Right renal cortex interstitium (tissue), 3 donors: ENCODE data around the gene RPS6KA1. TPM values are rescaled to one million over a fixed set of nuclear protein-coding genes. Genes with fewer than 3 reads are reported as not detected.

Experiments used
- DNase-seq, 3 donors: peaks; one replicate each; pipeline ENCODE4 v3.0.0-alpha.2; 2013; ENCODE audit warnings: low read depth in 3 of 3, low spot score in 2 of 3
- polyA plus RNA-seq, 3 donors: library from polyadenylated mRNA; unstranded; fragments of 120-200 nt; gene quantifications; one replicate each; pipeline ENCODE4 v1.2.1, GENCODE V29; 2013; ENCODE audit not compliant: insufficient read length in 3 of 3

The RPS6KA1 gene
- polyA plus RNA-seq, 3 donors: 19.8 to 22.9 (median 21.6) TPM

DNA sequence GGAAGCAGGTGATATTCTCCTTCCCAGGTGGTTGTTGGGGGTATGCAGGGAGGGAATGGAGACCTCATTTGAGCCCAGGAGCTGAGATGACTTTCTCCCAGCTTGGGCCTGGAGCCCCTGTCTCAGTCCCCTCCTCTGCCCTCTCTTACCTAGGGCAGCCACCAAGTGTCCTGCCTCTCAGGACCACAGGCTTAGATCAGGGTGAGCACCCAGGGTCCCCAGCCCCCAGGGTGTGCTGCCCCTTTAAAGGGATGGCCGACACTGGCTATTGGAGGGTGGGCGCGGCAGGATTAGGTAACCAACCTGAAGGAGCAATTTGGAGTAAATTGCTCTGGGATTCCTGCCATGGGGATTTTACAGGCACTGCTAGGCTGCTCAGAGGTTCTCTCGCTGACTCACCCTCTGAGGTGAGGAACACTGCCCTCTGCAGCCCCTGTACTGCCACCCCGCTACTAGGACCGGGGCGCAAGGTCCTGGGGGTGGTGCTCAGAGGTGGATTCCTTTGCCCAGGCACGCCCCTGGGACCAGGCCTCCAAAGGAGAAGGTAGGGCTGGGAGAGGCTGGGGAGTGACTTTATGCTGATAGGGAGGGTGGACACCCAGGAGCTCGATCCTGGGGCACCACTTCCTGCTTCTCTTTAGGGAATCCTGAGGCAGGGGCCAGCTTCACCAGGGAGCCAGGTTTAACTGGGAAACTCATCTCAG lies 1.5 kb downstream of the RPS6KA1 start:
- no peak for DNase-seq

DNA sequence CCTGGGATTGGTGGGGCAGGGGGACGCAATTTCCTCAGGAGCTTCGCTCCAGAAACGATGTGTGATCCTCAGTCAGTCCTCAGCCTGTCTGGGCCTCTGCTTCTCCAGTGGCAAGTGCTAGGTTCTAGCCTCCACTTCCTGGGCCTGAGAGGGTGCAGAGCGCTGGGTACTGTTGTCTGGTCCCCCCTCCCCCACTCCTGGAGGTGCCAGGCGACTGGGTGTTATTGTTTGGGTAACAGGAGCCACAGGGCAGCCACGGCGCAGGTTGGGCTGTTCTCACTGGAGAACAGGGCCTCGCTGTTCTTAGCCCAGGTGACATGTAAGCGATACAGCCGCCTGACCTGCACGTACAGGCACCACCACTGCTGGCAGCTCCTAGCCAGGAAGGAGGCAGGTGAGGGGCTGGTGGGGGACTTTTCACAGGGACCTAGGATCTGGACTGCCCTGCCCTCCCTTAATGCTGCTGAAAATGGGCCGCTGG lies 2.1 kb downstream of the RPS6KA1 start:
- DNase-seq: no peak

DNA sequence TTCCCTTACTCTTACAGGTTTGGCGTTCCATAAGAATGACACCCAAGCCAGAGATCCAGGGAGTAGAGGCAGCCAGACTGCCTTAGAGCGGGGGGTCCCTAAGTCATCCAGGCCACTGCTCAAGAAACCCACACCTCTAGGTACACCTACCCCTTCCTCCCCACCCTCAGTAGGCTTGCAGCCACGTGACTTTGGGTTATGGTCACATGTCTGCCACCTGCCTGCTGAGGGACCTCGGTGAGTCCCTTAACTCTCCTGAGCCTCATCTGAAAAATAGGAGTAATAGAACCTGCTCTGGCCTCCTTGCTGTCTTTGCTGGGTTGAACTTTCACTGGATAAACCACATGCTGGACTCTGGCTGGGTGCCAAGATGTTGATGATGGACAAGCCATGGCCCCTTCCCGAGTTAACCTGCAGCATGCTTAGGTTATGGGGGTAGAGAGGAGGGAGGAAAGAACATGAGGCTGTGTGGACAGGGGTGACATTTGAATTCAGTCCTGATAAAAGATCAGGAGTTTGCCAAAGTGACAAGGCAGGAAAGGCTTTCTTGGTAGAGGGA lies 4.5 kb downstream of the RPS6KA1 start:
- DNase-seq: no peak

- DNase-seq: no peak
Measured at GRCh38 chr1:26535201-26535600, 5.6 kb downstream of the RPS6KA1 start.

DNA sequence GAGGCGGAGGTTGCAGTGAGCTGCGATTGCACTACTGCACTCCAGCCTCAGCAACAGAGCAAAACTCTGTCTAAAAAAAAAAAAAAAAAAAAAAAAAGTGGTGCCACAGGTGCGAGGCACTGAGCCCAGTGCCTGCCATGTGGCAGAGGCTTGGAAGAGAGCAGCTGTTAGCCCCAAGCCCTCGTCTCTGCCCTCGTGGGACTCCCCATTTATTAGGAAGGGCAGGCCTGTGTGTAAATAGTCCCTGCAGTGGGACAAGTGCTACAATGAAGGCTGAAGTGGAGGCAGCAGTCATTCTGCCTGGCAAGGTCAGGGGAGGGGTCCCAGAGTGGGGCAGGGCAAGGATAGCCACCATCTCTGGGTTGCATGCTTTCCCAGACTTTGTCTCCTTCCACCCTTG lies 6.5 kb downstream of the RPS6KA1 start:
- DNase-seq: no peak

DNA sequence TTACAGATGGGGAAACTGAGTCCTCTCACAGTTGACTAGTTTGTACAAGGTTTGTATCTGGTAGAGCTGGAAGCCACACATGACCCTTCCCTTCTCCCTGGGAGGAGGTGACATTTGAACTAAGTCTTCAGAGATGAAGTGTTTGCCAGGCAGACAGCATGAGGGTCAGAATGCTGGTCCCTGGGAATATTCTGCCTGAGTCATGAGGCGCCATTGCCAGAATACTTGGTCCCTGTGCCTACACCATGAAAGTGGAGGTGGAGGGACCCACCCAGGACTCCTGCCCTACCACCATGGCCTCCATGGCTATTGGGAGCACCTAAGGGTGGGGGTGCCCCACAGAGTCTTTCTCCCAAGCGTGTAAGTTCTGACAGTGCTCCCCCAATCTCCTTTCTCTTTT lies 7.0 kb downstream of the RPS6KA1 start:
- DNase-seq: no peak

DNA sequence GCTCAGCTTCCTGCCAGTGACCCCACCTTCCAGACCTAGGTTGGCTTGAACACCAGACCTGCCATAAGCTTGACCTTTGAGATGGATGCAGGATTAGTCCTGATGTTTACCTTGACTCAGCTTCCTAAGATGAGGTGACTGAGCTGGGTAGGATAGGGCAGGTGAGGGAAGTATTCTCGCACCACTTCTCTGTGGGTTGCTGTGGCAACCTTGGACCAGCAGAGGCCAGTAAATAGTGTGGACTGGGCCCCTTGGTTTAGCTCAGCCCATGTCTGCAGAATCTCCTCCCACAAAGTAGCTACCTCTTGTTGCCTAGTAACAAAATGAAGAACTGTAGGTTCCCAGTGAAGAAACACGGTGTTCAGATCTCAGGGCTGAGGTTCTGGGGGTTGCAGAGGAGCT lies 8.4 kb downstream of the RPS6KA1 start:
- DNase-seq: no peak

GRCh38 chr1:26538480-26539412 lies 9.2 kb downstream of the RPS6KA1 start:
- DNase-seq: no peak

DNA sequence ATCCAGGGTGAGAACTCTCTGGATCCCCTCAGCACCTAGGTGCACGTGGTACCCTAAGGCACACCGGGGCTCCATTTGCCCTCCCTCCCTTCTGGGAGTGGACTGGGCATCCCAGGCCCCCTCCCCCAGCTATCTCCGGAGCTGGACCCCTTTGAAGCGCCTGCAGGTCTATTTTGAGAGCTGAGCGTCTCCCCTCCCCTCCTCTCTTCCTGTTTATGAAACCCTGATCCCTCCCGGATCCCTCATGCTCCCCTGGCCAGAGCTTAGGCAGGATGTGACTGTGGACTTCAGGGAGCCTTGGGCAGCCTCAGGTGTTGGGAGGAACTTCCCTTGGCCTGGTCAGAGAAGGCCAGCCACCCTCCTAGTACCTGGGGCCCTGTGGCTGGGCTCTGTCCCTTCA lies 10.2 kb downstream of the RPS6KA1 start:
- no peak for DNase-seq

GRCh38 chr1:26540351-26540750 lies 10.8 kb downstream of the RPS6KA1 start:
- DNase-seq: no peak

DNA sequence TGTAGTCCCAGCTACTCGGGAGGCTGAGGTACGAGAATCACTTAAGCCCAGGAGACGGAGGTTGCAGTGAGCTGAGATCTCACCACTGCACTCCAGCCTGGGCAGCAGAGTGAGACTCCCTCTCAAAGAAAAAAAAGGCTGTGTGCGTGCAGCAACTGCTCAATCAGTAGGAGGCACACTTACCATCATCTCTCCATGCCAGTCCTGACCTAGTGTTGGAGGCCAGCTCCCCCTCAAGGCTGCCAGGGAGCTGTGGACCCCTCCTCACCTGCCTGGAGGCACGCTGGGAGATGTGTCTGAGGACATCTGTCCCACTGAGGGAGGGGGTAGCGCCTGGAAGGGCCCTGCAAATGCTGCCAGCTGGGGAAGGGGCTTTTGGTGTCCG lies 11.9 kb downstream of the RPS6KA1 start:
- no peak for DNase-seq

- DNase-seq: no peak
Measured at GRCh38 chr1:26541816-26542711, 12.5 kb downstream of the RPS6KA1 start.

GRCh38 chr1:26542771-26543451 lies 13.3 kb downstream of the RPS6KA1 start:
- no peak for DNase-seq

- no peak for DNase-seq
Measured at GRCh38 chr1:26543462-26543861, 13.9 kb downstream of the RPS6KA1 start.

DNA sequence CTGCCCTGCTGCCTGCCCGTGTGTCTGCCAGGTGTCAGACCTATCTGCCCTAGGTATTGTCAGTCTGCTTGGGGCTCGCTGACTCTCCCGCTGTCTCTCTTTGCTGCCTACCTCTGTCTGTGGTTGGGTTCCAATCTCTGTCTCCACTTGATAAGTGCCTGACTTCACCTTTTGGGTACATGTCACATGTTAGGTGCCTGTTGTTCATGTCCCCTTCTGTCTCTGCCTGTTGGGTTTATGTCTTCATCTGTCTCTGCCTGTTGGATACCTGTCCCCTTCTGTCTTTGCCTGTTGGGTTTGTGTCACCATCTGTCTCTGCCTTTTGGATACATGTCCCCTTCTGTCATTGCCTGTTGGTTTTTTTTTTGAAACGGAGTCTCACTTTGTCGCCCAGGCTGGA lies 14.6 kb downstream of the RPS6KA1 start:
- no peak for DNase-seq

- no peak for DNase-seq
Measured at GRCh38 chr1:26545969-26546323, 16.4 kb downstream of the RPS6KA1 start.

DNA sequence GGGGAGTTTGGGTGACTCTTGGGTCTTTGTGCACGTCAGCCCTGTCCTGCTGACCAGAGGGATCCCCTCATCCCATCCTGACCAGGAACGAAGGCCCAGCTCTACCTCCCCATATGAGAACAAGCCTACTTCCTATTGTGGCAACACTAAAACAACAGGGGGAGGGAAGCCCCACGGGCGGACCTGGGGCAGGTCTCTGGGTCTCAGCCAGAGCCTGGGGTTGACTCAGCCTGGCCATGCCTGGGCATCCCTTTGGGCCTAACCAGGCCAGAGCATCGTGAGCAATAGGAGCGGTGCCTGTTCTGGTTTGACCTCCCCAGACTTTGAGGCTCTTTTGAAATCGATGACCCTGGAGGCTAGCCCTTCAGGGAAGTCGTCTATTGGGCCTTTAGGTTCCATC lies 16.8 kb downstream of the RPS6KA1 start:
- no peak for DNase-seq

GRCh38 chr1:26546819-26547218 lies 17.3 kb downstream of the RPS6KA1 start:
- DNase-seq: no peak

DNA sequence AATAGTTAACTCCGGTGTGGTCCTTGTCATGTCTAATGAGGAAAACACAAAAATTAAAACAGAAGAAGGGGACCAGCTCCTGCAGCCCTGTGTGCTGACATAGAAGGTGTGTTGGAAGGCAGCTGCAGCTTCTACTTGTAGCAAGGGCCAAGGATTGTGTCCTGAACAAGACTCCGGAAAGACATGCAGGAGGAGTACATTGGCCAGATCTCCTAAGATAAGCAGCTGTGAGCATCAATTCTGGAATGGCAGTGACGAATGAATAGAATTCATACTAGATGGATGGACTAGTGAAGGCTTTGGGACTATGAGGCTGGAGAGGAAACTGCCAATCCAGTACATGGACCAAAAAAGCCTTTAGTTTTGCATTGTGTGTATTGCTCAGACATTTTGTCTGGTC lies 19.3 kb downstream of the RPS6KA1 start:
- DNase-seq: no peak

DNA sequence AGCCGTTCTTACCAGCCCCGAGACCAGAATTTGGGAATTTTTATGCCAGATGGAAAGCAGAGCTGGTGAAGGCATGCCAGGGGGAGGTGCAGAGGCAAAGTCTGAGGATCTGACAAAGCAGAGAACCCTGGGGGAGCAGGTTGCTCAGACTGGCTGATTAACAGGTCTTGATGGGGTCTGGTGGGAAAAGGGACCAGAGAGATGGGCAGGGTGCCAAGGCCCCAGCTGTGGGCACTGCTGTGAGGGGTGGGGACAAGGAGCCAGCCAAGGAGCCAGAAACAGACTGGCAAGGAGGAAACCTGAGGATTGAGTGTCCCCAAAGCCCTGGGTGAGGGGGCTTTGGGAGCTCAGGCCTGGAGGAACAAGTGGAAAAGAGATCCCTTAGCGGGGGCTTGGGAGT lies 21.4 kb downstream of the RPS6KA1 start:
- DNase-seq: no peak
